Ascending aorta (tissue), 2 donors: Measurements from ENCODE around the gene COL3A1. TPM values are rescaled to one million over a fixed set of nuclear protein-coding genes. Genes with fewer than 3 reads are reported as not detected.

Experiments
- DNase-seq, 2 donors: peaks; one replicate each; pipeline ENCODE4 v3.0.0-alpha.2; 2019; ENCODE audit warnings: low spot score in 2 of 2
- H3K27ac ChIP-seq, 2 donors: fragments of 200-600 bp; sonication (generic); one replicate each; pipeline ENCODE4 v1.5.1; 2016 to 2017; ENCODE audit warnings: mild to moderate bottlenecking in 1 of 2
- H3K27me3 ChIP-seq: fragments of 200-600 bp; sonication (generic); one replicate; pipeline ENCODE4 v1.5.1; 2017
- H3K36me3 ChIP-seq, 2 donors: fragments of 200-600 bp; sonication (generic); one replicate each; pipeline ENCODE4 v1.5.1; 2016
- H3K4me1 ChIP-seq, 2 donors: fragments of 200-600 bp; sonication (generic); one replicate each; pipeline ENCODE4 v1.5.1; 2016 to 2017; ENCODE audit warnings: mild to moderate bottlenecking in 1 of 2
- H3K4me3 ChIP-seq, 2 donors: fragments of 200-600 bp; sonication (generic); one replicate each; pipeline ENCODE4 v1.5.1; 2016 to 2017; ENCODE audit warnings: mild to moderate bottlenecking in 1 of 2
- H3K9me3 ChIP-seq, 2 donors: fragments of 200-600 bp; sonication (generic); one replicate each; pipeline ENCODE4 v1.5.1; 2016
- intact Hi-C: fragments of 100-400 bp; cut with DNase I; formaldehyde crosslinking; loops from one replicate; pipeline ENCODE4 v1.15.1; 2023
- total RNA-seq: library from RNA; depleted of rRNA; stranded (reverse); fragments of >200 nt; gene quantifications from one replicate; pipeline ENCODE4 v1.1.0, GENCODE V29; 2016
- TF ChIP-seq, protein P1 (sequence below), 3 experiments: fragments of 200-600 bp in 2 of 3; fragments of 450-650 bp in 1 of 3; sonication (generic) in 2 of 3; IDR thresholded peaks; one replicate each; pipeline ENCODE4 v1.5.1; 2016 to 2019; ENCODE audit warnings: antibody characterized with exemption in 3 of 3, mild to moderate bottlenecking in 1 of 3, moderate library complexity in 1 of 3

Gene COL3A1
- total RNA-seq, 1 donor from 2014 or later, result 411 TPM

DNA sequence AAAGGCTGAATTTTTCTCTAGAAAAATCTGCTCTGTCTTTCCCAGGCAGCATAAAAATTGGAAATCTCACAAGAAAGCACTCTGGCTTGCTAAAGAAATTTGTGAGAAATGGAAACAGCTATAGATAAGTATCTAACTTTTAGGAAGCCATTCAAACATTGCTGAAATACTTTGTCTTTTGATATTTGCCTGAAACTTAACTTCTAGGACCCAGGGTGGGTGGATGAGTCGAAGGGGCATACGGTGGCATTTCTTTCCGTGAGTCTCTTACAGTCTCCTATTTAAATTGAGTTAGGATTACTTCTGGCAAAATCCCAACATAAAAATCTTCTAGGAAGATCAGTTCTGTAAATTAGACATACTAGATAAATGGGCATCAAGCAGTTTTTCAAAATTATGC is 532 bp upstream of the COL3A1 start:
- Histone ChIP-seq H3K9me3 (no peaks in the 10 kb centered on the region), H3K27ac (peak overlapping the region; percentile 83 to 85), H3K4me1 (peaks cover 0 to 4% of the 10 kb centered on the region in 2 donors), H3K27me3 (no peaks in the 10 kb centered on the region), H3K4me3 (peak overlapping the region; percentile 53 to 73), H3K36me3 (no peaks in the 10 kb centered on the region)
- intact Hi-C loops, result loop anchor here (2.0 to 10.0 kb wide), 3 partner anchors 35 to 159 kb away; no protein-coding TSS in a partner anchor
- TF ChIP-seq, protein P1, sequence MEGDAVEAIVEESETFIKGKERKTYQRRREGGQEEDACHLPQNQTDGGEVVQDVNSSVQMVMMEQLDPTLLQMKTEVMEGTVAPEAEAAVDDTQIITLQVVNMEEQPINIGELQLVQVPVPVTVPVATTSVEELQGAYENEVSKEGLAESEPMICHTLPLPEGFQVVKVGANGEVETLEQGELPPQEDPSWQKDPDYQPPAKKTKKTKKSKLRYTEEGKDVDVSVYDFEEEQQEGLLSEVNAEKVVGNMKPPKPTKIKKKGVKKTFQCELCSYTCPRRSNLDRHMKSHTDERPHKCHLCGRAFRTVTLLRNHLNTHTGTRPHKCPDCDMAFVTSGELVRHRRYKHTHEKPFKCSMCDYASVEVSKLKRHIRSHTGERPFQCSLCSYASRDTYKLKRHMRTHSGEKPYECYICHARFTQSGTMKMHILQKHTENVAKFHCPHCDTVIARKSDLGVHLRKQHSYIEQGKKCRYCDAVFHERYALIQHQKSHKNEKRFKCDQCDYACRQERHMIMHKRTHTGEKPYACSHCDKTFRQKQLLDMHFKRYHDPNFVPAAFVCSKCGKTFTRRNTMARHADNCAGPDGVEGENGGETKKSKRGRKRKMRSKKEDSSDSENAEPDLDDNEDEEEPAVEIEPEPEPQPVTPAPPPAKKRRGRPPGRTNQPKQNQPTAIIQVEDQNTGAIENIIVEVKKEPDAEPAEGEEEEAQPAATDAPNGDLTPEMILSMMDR (IDR thresholded peaks at IDR 0.05), result no peak
- no peak for DNase-seq

DNA sequence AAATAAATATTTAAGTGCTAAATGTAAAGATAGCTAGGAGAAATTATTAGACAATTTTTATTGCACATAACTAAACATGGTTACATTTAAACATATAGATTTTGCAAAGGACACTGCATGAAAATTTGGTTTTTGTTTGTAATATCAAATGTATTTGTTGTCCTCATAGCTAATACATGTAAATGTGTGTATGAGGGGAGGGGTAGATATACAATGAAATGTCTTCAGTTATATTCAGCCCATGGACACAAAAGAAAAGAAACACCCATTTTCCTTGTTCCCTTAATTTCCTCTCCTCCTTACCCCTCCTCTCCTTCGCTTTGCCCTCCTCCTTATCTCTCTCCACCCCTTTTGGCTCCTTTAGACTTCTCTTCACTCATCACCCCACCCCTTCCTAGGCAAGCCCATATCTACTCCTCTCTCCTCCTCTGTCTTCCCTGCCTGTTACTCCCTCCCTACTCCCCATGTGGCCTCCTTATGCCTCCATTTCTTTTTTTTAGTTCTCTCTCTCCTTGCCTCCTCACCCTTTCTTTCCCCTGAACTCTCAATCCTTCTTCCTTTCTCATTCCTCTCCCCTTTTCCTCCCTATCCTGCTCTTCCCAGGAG is 1.4 kb downstream of the COL3A1 start:
- H3K9me3 ChIP-seq, result no peaks in the 10 kb centered on the region
- peak overlapping the region; percentile 83 to 85 for H3K27ac ChIP-seq
- intact Hi-C loops, result loop anchor here (2.0 to 10.0 kb wide), 6 partner anchors 37 to 437 kb away; no protein-coding TSS in a partner anchor
- peak overlapping the region; percentile 53 to 73 for H3K4me3 ChIP-seq
- DNase-seq, result peak in 1 of 2 donors; percentile 77
- no peaks in the 10 kb centered on the region for H3K27me3 ChIP-seq
- H3K36me3 ChIP-seq, result no peaks in the 10 kb centered on the region
- no peaks in the 10 kb centered on the region for H3K4me1 ChIP-seq
- TF ChIP-seq, protein P1 (IDR thresholded peaks at IDR 0.05), result no peak

DNA sequence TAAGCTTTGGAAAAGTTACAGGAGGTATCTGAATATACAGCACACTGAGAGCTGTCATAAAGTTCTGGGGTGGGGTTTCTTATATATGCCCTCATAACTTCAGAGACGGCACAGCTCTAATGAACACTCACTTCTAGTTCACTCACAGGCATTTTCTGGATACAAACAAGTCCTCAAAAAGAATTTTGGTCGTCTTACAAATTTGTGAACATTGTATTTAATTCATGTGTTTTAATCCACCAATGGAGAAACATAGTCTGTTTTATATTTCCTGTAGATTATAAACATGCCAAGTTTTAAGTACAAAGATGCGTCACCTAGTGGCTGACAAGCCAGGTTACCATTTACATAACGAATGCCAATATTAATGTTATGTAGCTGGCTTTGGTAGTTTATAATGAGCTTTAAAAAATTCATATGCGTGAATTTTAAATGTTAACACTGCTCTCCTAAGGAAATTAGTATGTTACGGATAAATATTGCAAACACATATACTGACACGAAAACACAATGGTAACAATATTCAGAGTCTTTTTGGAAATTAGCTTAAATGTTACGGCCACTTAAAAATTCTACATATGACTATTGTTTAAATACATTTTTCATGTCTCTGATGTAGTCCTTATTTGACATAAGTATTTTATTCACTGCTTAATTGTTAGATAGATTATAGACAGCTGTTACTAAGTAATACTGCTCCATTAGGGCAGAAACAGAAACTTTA is 2.5 kb downstream of the COL3A1 start:
- Histone ChIP-seq H3K4me3 (peak overlapping the region; percentile 53 to 73), H3K27ac (peak overlapping the region; percentile 83 to 85)

DNA sequence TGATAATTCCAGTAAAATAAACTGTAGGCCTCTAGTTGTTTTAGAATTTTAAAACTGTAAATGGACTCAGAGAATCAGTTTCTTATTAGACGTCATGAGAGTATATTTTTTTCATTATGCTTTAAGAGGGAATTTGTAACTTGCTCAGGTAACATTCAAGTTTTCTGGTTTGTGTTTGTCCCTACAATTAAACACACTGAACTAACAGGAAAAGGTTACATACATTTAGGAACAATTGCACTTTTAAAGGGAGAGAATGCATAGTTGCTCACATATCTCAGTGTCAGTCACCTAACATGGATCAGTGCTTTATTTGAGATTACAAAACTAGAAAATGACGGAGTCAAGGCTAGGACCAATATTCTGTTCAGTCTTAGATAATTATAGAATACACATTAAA is 3.1 kb downstream of the COL3A1 start:
- intact Hi-C loops, result loop anchor here (2.0 to 10.0 kb wide), 5 partner anchors 83 to 435 kb away; no protein-coding TSS in a partner anchor
- TF ChIP-seq, protein P1 (IDR thresholded peaks at IDR 0.05), result no peak
- H3K27ac ChIP-seq, result peak overlapping the region; percentile 83 to 85

More for the DNA sequence above, 2.5 kb downstream of the COL3A1 start:
- H3K27me3 ChIP-seq, result no peaks in the 10 kb centered on the region
- peaks cover 0 to 8% of the 10 kb centered on the region in 2 donors for H3K4me1 ChIP-seq
- TF ChIP-seq, protein P1 (IDR thresholded peaks at IDR 0.05), result peak in 2 of 3 experiments; percentile 55 to 67
- intact Hi-C loops, result loop anchor here (2.0 to 10.0 kb wide), 5 partner anchors 82 to 436 kb away; no protein-coding TSS in a partner anchor
- H3K9me3 ChIP-seq, result no peaks in the 10 kb centered on the region
- H3K36me3 ChIP-seq, result no peaks in the 10 kb centered on the region
- no peak for DNase-seq

DNA sequence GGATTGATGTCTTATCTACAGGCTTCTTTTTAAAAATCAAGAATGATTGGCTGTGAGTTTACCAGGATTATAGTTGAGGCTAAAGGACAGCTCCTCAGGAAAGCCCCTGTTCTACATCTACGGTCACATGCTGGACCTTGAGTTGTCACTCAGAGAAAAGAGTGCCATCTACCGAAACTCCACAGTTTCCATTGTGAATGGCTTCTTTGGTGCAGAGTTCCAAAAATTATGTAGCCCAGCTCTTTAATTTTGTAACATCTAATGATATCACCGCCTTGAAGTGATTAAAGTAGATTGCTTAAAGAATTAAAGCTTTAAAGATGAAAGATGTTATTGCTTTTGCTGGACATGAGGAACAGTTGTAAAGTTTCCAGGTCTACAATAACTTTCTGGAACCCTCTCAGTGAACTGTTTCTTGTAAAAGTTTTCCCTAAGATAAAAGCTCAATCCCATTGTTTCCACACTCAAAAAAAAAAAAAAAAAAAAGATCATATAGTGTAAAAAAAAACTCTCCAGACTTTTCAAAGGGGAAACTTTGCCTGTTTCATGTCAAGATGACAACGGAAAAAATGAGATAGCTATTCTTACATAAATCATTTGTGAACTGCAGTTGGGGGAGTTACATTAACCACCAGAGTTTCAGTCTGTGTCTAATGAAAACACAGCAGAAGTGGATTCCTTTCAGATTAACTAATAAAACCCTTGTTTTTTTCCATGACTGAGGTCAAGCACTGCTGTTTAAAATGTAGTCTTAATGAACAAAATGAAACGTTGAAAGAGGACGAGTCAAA is 4.3 kb downstream of the COL3A1 start:
- intact Hi-C loops, result loop anchor here (5.0 to 10.0 kb wide), 4 partner anchors 84 to 434 kb away; no protein-coding TSS in a partner anchor

More for the DNA sequence above, 3.1 kb downstream of the COL3A1 start:
- Histone ChIP-seq H3K36me3 (no peaks in the 10 kb centered on the region), H3K4me3 (peak overlapping the region; percentile 53 to 73), H3K4me1 (peaks cover 0 to 12% of the 10 kb centered on the region in 2 donors), H3K9me3 (no peaks in the 10 kb centered on the region), H3K27me3 (no peaks in the 10 kb centered on the region)
- no peak for DNase-seq

More for the DNA sequence above, 4.3 kb downstream of the COL3A1 start:
- H3K27me3 ChIP-seq, result no peaks in the 10 kb centered on the region
- DNase-seq, result no peak
- H3K9me3 ChIP-seq, result no peaks in the 10 kb centered on the region
- H3K27ac ChIP-seq, result peak overlapping the region; percentile 83 to 85
- H3K4me3 ChIP-seq, result peak overlapping the region; percentile 53 to 73
- H3K36me3 ChIP-seq, result no peaks in the 10 kb centered on the region
- H3K4me1 ChIP-seq, result peaks cover 3 to 23% of the 10 kb centered on the region in 2 donors
- TF ChIP-seq, protein P1 (IDR thresholded peaks at IDR 0.05), result peak in 2 of 3 experiments; percentile 46 to 57
